ENCODE results near the gene TSPAN4.

GRCh38 chr11:821512-822371, 20.9 kb upstream of the TSPAN4 start:
- no peak for TF ChIP-seq CTCF (IDR thresholded peaks at IDR 0.05)
- TF ChIP-seq POLR2AphosphoS5 (IDR thresholded peaks at IDR 0.05): no peak
